ENCODE data around the gene LTBP3. TPM values are rescaled to one million over a fixed set of nuclear protein-coding genes. Genes with fewer than 3 reads are reported as not detected.
A peak's percentile ranks its signal among the peaks of the same experiment; 100 is the strongest.

The LTBP3 gene
- total RNA-seq, 1 experiment from 2014 or later = 248 TPM

DNA sequence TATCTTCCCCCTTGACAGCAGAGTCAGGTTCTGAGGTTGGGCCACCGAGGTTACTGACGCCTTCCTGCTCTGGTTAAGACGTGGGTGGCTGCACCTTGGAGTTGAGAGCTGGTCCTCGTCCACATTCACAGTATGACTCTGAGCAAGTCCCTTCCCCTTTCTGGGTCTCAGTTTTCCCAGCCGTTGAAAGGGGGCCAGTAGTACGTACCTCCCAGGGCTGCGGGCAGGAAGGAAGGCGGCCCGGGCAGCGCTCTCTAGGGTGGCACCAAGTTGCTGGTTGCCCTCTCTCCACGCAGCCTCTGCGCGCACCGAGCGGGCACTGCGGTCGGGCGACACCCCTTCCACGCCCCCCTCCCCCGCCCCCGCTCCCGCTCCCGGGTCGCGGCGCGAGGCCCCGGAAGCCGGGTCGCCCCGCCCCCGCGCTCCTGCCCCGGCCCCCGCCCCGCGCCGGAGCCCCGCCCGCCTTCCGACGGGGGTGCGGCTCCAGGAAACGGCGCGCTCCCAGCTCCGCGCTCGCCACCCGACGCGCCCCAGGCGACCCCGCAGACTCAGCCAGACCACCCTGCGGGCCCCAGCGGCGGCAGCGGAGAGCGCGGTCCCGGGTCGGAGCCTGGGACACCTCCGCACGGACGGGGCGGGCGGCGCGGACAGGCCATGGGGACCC, 17.5 kb upstream of the LTBP3 start, which contains the start of gene EHBP1L1:
Gene EHBP1L1, plus strand, starts transcription at position 486 of the 664 bp plus-strand sequence. CDS start 250 bp downstream, outside the sequence.
- ATAC-seq = peak; percentile 33
- POLR2A ChIA-PET = interaction anchor here (0.7 to 1.5 kb wide), 6 partner anchors 12 to 76 kb away, joined by 3 to 5 read pairs (median 3); partner anchors contain the start of genes PCNX3 and SCYL1
- intact Hi-C loops (cut with micrococcal nuclease) = loop anchor here (2.0 kb wide), 1 partner anchor 39 kb away; the partner anchor contains the start of genes MAP3K11 and PCNX3

More for the DNA sequence above, 17.5 kb upstream of the LTBP3 start, which contains the start of gene EHBP1L1:
- DNase-seq (ENCODE audit: low read depth, low spot score) = no peak
- Histone ChIP-seq H3K4me3 (replicated peaks in 1 of 2; ENCODE audit: low read depth in 1 of 2, low read length in 2 of 2) (peak within 1 kb of the TSS; percentile 74 to 78), H3K27ac (ENCODE audit: low read depth, low read length) (peak within 1 kb of the TSS; percentile 97), H2AFZ (ENCODE audit: low read depth, low read length, poor library complexity, severe bottlenecking) (no peak within 1 kb of the TSS), H3K79me2 (ENCODE audit: insufficient read depth, low read length) (peaks cover 43% of the 10 kb centered on the region), H3K36me3 (ENCODE audit: control insufficient read depth in 1 of 2, insufficient read depth in 2 of 2, low read length in 2 of 2) (peaks cover 2 to 4% of the 10 kb centered on the region in 2 experiments; a peak in 2 of 4 replicates), H3K4me2 (ENCODE audit: low read length) (peak within 1 kb of the TSS; percentile 78), H3K27me3 (ENCODE audit: insufficient read depth, low read length) (no peaks in the 10 kb centered on the region), H3K9me3 (ENCODE audit: control insufficient read depth in 1 of 2, insufficient read depth in 1 of 2, low read depth in 1 of 2, low read length in 2 of 2) (no peaks in the 10 kb centered on the region), H3K9me2 (ENCODE audit: insufficient read depth) (no peaks in the 10 kb centered on the region), H3K4me1 (ENCODE audit: control insufficient read depth in 1 of 2, insufficient read depth in 2 of 2, low read length in 2 of 2) (peaks cover 47 to 62% of the 10 kb centered on the region in 2 experiments), H4K20me1 (ENCODE audit: insufficient read depth) (no peaks in the 10 kb centered on the region), H3K9ac (ENCODE audit: low read length) (peak within 1 kb of the TSS; percentile 86)
- ChIA-PET RAD21 (ENCODE audit: low non-redundant PET in 1 of 2, low total read pairs in 2 of 2, uncharacterized antibody in 2 of 2, unreplicated experiment in 2 of 2) (interaction anchor here in 1 of 2 experiments (1.0 kb wide), 1 partner anchor 36 kb away, joined by 3 read pairs; no protein-coding TSS in a partner anchor), CTCF (interaction anchor here (1.1 to 2.0 kb wide), 4 partner anchors 16 to 39 kb away, joined by 4 to 11 read pairs (median 6); no protein-coding TSS in a partner anchor)
- TF ChIP-seq CEBPB (IDR thresholded peaks at IDR 0.05; ENCODE audit: low read depth) = no peak
- TF ChIP-seq SIN3A (IDR thresholded peaks at IDR 0.05; ENCODE audit: low read depth) = no peak
- no peak for TF ChIP-seq SRF (IDR thresholded peaks at IDR 0.05; ENCODE audit: low read depth)
- peak; percentile 29 for TF ChIP-seq POLR2A (IDR thresholded peaks at IDR 0.05; ENCODE audit: borderline replicate concordance, extremely low read depth, insufficient read depth, insufficient read length)
- TF ChIP-seq EGR1 (IDR thresholded peaks at IDR 0.05; ENCODE audit: low read depth) = no peak
- no peak for TF ChIP-seq EZH2phosphoT487 (IDR thresholded peaks at IDR 0.05; ENCODE audit: borderline replicate concordance)
- TF ChIP-seq POLR2AphosphoS5 (IDR thresholded peaks at IDR 0.05; ENCODE audit: low read depth, low read length) = 0 out of 2 replicates have a peak, but pooled peaks have one; percentile 49
- TF ChIP-seq SP1 (IDR thresholded peaks at IDR 0.05; ENCODE audit: low read depth) = no peak
- TF ChIP-seq YY1 (IDR thresholded peaks at IDR 0.05; ENCODE audit: extremely low read depth, insufficient replicate concordance, low read depth, low read length) = no peak
- no peak for TF ChIP-seq ELF1 (IDR thresholded peaks at IDR 0.05; ENCODE audit: borderline replicate concordance, low read depth)
- no peak for TF ChIP-seq TCF7L2 (IDR thresholded peaks at IDR 0.05; ENCODE audit: borderline replicate concordance, extremely low read depth, insufficient read depth, insufficient read length)
- no TSS peak for BruUV-seq (replicated peaks)

Data from HCT116 (cell line).